HepG2 (cell line): Measurements from ENCODE around the gene JMJD8. TPM values are rescaled to one million over a fixed set of nuclear protein-coding genes. Genes with fewer than 3 reads are reported as not detected.
A peak's percentile ranks its signal among the peaks of the same experiment; 100 is the strongest.

Experiments used
- BORCS8-MEF2B ChIP-seq: sonication (generic); formaldehyde crosslinking; IDR thresholded peaks from 2 replicates; pipeline ENCODE4 v1.8.0; 2022; ENCODE audit warnings: mild to moderate bottlenecking, missing genetic modification reagents
- CC2D1A ChIP-seq: sonication (generic); formaldehyde crosslinking; IDR thresholded peaks from 2 replicates; pipeline ENCODE4 v1.8.1; 2023; ENCODE audit warnings: mild to moderate bottlenecking, missing genetic modification reagents
- DR1 ChIP-seq: sonication (generic); formaldehyde crosslinking; IDR thresholded peaks from 2 replicates; pipeline ENCODE4 v1.8.0; 2021; ENCODE audit warnings: mild to moderate bottlenecking, missing genetic modification reagents, inconsistent platforms
- FOXC1 ChIP-seq: sonication (generic); formaldehyde crosslinking; IDR thresholded peaks from 2 replicates; pipeline ENCODE4 v1.8.0; 2022; ENCODE audit warnings: mild to moderate bottlenecking, missing genetic modification reagents, borderline replicate concordance
- PATZ1 ChIP-seq: sonication (generic); formaldehyde crosslinking; IDR thresholded peaks from 2 replicates; pipeline ENCODE4 v1.4.0; 2020; ENCODE audit warnings: missing genetic modification reagents
- POGZ ChIP-seq: sonication (generic); formaldehyde crosslinking; IDR thresholded peaks from 2 replicates; pipeline ENCODE4 v1.4.0; 2020; ENCODE audit warnings: mild to moderate bottlenecking, missing genetic modification reagents
- RBAK ChIP-seq: sonication (generic); formaldehyde crosslinking; IDR thresholded peaks from 2 replicates; pipeline ENCODE4 v1.5.1; 2020; ENCODE audit warnings: mild to moderate bottlenecking, missing genetic modification reagents
- SAP130 ChIP-seq: IDR thresholded peaks from 2 replicates; pipeline ENCODE4 v1.6.1; 2016; ENCODE audit warnings: low read depth
- STAG1 ChIP-seq: sonication (generic); formaldehyde crosslinking; IDR thresholded peaks from 2 replicates; pipeline ENCODE4 v1.4.0; 2020; ENCODE audit warnings: missing genetic modification reagents
- ZFP36L2 ChIP-seq: sonication (generic); formaldehyde crosslinking; IDR thresholded peaks from 2 replicates; pipeline ENCODE4 v1.4.0; 2020; ENCODE audit warnings: missing genetic modification reagents
- ZNF235 ChIP-seq: sonication (generic); formaldehyde crosslinking; IDR thresholded peaks from 2 replicates; pipeline ENCODE4 v1.8.1; 2023; ENCODE audit warnings: mild to moderate bottlenecking, missing genetic modification reagents, borderline replicate concordance
- ZNF333 ChIP-seq: sonication (generic); formaldehyde crosslinking; IDR thresholded peaks from 2 replicates; pipeline ENCODE4 v1.4.0; 2020; ENCODE audit warnings: mild to moderate bottlenecking, missing genetic modification reagents, borderline replicate concordance
- ZNF724P ChIP-seq: sonication (generic); formaldehyde crosslinking; IDR thresholded peaks from 2 replicates; pipeline ENCODE4 v1.8.0; 2022; ENCODE audit warnings: missing genetic modification reagents, borderline replicate concordance
- ZNF788 ChIP-seq: sonication (generic); formaldehyde crosslinking; IDR thresholded peaks from 2 replicates; pipeline ENCODE4 v1.5.0; 2020; ENCODE audit warnings: mild to moderate bottlenecking, missing genetic modification reagents, borderline replicate concordance
- ZNF816 ChIP-seq: sonication (generic); formaldehyde crosslinking; IDR thresholded peaks from 2 replicates; pipeline ENCODE4 v1.8.0; 2022; ENCODE audit warnings: missing genetic modification reagents, mild to moderate bottlenecking, borderline replicate concordance
- polyA plus RNA-seq, 8 experiments: library from polyadenylated mRNA; depleted of rRNA in 3 of 8; stranded (reverse) in 7 of 8; unstranded in 1 of 8; fragments of >200 nt; fragmentation: Illumina TruSeq in 4 of 8; extraction: Trizol in 4 of 8; gene quantifications; 2 replicates each; pipeline versions ENCODE4 v1.2.1 to v1.2.3, GENCODE V29; 2011 to 2016; ENCODE audit warnings: low read depth in 4 of 8, missing spikeins in 1 of 8, mixed read lengths in 1 of 8; ENCODE audit not compliant: insufficient read depth in 1 of 8
- total RNA-seq, 5 experiments: library from RNA; depleted of rRNA; stranded (reverse); fragments of >200 nt; fragmentation: Illumina TruSeq; extraction: Trizol; gene quantifications; 2 replicates each; pipeline ENCODE4 v1.2.3, GENCODE V29; 2016; ENCODE audit warnings: low read depth in 1 of 5
- TF ChIP-seq, protein P1 (sequence below): sonication (generic); formaldehyde crosslinking; IDR thresholded peaks from 2 replicates; pipeline ENCODE4 v1.4.0; 2020; ENCODE audit warnings: mild to moderate bottlenecking, missing genetic modification reagents
- TF ChIP-seq, protein P2 (sequence below): sonication (generic); formaldehyde crosslinking; IDR thresholded peaks from 2 replicates; pipeline ENCODE4 v1.5.1; 2020; ENCODE audit warnings: missing genetic modification reagents, mild to moderate bottlenecking, borderline replicate concordance
- TF ChIP-seq, protein P3 (sequence below): sonication (generic); formaldehyde crosslinking; conservative IDR thresholded peaks from 2 replicates; pipeline ENCODE4 v1.5.0; 2020; ENCODE audit warnings: missing genetic modification reagents

The JMJD8 gene
- total and polyA plus RNA-seq, 2 of the 13 experiments (the other 11 are each of a cell fraction or from before 2014, with no cell fraction given): 2.6 to 11.8 TPM

GRCh38 chr16:637081-638018 lies 46.8 kb downstream of the JMJD8 start (continued):
- TF ChIP-seq ZFP36L2 (CRISPR knock-in tag) (no peak), PATZ1 (CRISPR knock-in tag) (peak; percentile 67; the same call in 1 of the 2 replicates), ZNF788 (CRISPR knock-in tag) (peak; percentile 17; the same call in 1 of the 2 replicates), BORCS8-MEF2B (CRISPR knock-in tag) (no peak), SAP130 (peak; percentile 9; the same call in 1 of the 2 replicates), RBAK (no peak), FOXC1 (peak; percentile 49; the same call in 1 of the 2 replicates), ZNF333 (CRISPR knock-in tag) (0 out of 2 replicates have a peak, but pooled peaks have one; percentile 43), DR1 (CRISPR knock-in tag) (no peak; the same call in 1 of the 2 replicates), CC2D1A (CRISPR knock-in tag) (no peak), ZNF235 (CRISPR knock-in tag) (0 out of 2 replicates have a peak, but pooled peaks have one; percentile 36), STAG1 (CRISPR knock-in tag) (no peak), ZNF724P (CRISPR knock-in tag) (no peak), ZNF816 (no peak), POGZ (CRISPR knock-in tag) (no peak)
- TF ChIP-seq, protein P1, sequence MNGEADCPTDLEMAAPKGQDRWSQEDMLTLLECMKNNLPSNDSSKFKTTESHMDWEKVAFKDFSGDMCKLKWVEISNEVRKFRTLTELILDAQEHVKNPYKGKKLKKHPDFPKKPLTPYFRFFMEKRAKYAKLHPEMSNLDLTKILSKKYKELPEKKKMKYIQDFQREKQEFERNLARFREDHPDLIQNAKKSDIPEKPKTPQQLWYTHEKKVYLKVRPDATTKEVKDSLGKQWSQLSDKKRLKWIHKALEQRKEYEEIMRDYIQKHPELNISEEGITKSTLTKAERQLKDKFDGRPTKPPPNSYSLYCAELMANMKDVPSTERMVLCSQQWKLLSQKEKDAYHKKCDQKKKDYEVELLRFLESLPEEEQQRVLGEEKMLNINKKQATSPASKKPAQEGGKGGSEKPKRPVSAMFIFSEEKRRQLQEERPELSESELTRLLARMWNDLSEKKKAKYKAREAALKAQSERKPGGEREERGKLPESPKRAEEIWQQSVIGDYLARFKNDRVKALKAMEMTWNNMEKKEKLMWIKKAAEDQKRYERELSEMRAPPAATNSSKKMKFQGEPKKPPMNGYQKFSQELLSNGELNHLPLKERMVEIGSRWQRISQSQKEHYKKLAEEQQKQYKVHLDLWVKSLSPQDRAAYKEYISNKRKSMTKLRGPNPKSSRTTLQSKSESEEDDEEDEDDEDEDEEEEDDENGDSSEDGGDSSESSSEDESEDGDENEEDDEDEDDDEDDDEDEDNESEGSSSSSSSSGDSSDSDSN (CRISPR knock-in tag): 0 out of 2 replicates have a peak, but pooled peaks have one; percentile 18
- TF ChIP-seq, protein P2, sequence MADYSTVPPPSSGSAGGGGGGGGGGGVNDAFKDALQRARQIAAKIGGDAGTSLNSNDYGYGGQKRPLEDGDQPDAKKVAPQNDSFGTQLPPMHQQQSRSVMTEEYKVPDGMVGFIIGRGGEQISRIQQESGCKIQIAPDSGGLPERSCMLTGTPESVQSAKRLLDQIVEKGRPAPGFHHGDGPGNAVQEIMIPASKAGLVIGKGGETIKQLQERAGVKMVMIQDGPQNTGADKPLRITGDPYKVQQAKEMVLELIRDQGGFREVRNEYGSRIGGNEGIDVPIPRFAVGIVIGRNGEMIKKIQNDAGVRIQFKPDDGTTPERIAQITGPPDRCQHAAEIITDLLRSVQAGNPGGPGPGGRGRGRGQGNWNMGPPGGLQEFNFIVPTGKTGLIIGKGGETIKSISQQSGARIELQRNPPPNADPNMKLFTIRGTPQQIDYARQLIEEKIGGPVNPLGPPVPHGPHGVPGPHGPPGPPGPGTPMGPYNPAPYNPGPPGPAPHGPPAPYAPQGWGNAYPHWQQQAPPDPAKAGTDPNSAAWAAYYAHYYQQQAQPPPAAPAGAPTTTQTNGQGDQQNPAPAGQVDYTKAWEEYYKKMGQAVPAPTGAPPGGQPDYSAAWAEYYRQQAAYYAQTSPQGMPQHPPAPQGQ (CRISPR knock-in tag): no peak
- TF ChIP-seq, protein P3, sequence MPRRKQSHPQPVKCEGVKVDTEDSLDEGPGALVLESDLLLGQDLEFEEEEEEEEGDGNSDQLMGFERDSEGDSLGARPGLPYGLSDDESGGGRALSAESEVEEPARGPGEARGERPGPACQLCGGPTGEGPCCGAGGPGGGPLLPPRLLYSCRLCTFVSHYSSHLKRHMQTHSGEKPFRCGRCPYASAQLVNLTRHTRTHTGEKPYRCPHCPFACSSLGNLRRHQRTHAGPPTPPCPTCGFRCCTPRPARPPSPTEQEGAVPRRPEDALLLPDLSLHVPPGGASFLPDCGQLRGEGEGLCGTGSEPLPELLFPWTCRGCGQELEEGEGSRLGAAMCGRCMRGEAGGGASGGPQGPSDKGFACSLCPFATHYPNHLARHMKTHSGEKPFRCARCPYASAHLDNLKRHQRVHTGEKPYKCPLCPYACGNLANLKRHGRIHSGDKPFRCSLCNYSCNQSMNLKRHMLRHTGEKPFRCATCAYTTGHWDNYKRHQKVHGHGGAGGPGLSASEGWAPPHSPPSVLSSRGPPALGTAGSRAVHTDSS (CRISPR knock-in tag): 0 out of 2 replicates have a peak, but pooled peaks have one; percentile 3
